Astrocyte of the cerebellum (primary cell): ENCODE results near the gene MTAP.
A peak's percentile ranks its signal among the peaks of the same experiment; 100 is the strongest.
"Not testable (repeated sequence)": the region's sequence is repeated elsewhere in the genome, so short reads cannot be mapped to it uniquely, and the experiment has no call there.

Source experiments
- DNase-seq: peaks from one replicate; pipeline ENCODE4 v3.0.0-alpha.2; 2011; ENCODE audit warnings: low read depth
- H3K4me3 ChIP-seq: 2 replicates; pipeline ENCODE4 v1.5.1; 2011; ENCODE audit warnings: mild to moderate bottlenecking, low read depth, low read length, moderate library complexity
- CTCF ChIP-seq: IDR thresholded peaks from 2 replicates; pipeline ENCODE4 v1.5.1; 2012; ENCODE audit warnings: low read length, low read depth, moderate library complexity, mild to moderate bottlenecking; ENCODE audit errors: missing control alignments
- in situ Hi-C: cut with HindIII; loops from 2 replicates; pipeline ENCODE4 v1.10.0; 2017; ENCODE audit warnings: low sequenced_read_pairs

Gene MTAP

GRCh38 chr9:21941337-21941995, 139.0 kb downstream of the MTAP start:
- DNase-seq: no peak
- TF ChIP-seq CTCF: no peak
- in situ Hi-C loops: no loop called here
- no peak overlapping the region for H3K4me3 ChIP-seq

DNA sequence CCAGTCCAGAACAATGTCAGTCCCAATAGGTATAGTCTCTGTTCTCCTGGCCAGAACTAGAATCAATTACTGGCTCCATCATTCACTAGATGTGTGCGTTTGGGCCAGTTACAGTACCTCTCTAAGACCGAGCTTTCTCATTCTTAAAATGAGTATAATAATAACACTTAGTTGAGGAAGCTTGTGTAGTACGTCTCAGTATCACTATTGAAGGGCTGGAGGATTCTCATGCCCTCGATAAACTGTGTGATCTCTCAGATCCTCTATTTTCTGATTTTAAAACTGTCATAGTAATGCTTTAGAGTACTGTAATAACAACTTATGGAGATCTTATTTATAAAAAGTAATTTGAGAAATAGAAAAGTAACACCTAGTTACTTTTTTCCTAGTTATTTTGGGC, 141.0 kb downstream of the MTAP start:
- H3K4me3 ChIP-seq: no peak overlapping the region
- in situ Hi-C loops: no loop called here
- DNase-seq: no peak
- TF ChIP-seq CTCF: no peak

DNA sequence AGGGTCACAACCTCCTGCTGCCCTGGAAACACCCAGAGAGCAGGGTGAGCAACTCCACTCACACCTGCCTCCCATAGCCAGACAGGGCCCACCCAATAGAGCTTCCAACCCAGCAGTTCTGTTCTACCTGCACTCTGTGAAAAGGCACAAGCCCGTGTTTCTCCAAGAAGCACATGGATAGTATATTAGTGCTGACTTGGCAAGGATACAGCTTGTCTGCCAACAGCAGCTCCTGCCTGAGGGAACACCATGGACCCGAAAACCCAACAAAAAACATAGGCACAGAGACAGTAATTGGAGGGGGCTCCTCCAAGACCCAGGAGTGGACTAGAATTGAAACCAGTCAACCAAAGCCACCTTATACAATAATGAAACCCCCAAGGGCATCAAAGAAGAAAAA, 143.2 kb downstream of the MTAP start:
- H3K4me3 ChIP-seq: no peak overlapping the region
- in situ Hi-C loops: no loop called here
- no peak for TF ChIP-seq CTCF
- DNase-seq: no peak

DNA sequence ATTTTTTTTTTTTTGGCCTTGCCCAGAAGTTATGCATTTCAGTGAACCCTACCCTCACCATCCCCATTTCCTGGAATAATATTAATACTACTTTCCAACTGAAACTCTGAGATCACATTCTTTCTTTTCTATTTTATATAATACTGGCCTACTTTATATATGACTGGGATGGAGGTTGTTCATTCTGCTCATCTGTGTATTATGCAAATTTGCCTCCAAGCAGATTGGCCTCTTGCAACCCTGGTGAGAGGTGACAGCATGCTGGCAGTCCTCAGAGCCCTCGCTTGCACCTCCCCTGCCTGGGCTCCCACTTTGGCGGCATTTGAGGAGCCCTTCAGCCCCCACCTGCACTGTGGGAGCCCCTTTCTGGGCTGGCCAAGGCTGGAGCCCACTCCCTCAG, 156.4 kb downstream of the MTAP start:
- H3K4me3 ChIP-seq: no peak overlapping the region
- no peak for TF ChIP-seq CTCF
- DNase-seq: no peak
- in situ Hi-C loops: no loop called here

DNA sequence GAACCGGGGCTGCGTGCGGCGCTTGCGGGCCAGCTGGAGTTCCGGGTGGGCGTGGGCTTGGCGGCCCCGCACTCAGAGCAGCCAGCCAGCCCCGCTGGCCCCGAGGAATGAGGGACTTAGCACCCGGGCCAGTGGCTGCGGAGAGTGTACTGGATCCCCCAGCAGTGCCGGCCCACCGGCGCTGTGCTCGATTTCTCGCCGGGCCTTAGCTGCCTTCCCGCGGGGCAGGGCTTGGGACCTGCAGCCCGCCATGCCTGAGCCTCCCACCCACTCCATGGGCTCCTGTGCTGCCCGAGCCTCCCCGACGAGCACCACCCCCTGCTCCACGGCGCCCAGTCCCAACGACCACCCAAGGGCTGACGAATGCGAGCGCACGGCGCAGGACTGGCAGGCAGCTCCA, 156.8 kb downstream of the MTAP start:
- DNase-seq, H3K4me3 ChIP-seq, in situ Hi-C loops: not testable (repeated sequence)

DNA sequence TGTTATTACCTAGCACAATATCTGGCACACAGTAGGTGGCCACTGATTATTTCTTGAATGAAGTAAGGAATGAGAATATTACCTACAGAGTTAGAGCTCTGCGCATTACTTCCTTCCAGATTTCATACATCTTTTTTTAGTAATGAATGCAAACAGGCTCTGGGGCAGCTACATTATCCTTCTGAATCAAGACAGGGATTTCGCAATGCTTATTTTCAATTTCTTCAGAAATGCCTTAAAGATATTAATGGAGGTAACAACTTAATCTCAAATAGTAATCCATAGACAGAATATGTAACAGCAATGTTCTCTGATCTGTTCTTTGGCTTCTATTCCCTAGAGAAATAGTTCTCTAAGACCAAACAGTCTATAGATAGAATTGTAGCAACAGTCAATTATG, 159.1 kb downstream of the MTAP start:
- TF ChIP-seq CTCF: no peak
- no peak for DNase-seq
- H3K4me3 ChIP-seq: no peak overlapping the region
- in situ Hi-C loops: no loop called here

DNA sequence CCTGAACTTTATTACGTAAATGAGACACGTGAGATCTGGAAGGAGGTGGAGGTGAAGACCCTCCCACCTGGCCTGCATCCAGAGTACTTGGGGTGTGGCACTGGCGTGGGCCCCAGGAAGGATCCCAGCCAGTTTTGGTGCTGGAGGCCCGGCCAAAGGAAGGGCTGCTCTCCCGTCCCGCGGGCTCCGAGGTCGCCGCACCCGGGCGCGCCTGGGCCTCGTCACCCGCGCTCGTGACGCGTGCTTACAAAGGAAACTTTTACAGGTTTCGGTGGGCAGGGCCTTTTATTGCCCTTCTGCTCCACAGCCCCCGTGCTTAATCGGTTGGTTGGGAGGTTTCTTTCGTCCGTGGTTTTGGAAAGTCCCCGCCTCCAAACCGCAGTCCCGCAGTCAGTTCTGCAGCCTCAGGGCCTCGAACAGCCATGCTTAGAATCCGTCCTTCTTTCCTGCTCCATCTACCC, 162.5 kb downstream of the MTAP start:
- no peak for TF ChIP-seq CTCF

More for the DNA sequence above, 162.5 kb downstream of the MTAP start:
- in situ Hi-C loops: no loop called here
- no peak for DNase-seq
- H3K4me3 ChIP-seq: peak overlapping the region; percentile 38
